A673 (cell line): ENCODE measurements around the gene SCNM1.

Source experiments
- CTCF ChIP-seq: fragments of 300-800, 200-600 bp; sonication (generic); conservative IDR thresholded peaks from 2 replicates; pipeline ENCODE4 v1.5.1; 2017; ENCODE audit warnings: low read depth, mild to moderate bottlenecking, antibody characterized with exemption, low read length, moderate library complexity, mixed read lengths
- EZH2 ChIP-seq: fragments of 200-600 bp; sonication (generic); IDR thresholded peaks from 2 replicates; pipeline ENCODE4 v1.6.1; 2017; ENCODE audit warnings: borderline replicate concordance, low read depth, mild to moderate bottlenecking, mixed read lengths, antibody characterized with exemption, low read length; ENCODE audit not compliant: poor library complexity, severe bottlenecking

GRCh38 chr1:151165281-151165737 lies 635 bp upstream of the SCNM1 start:
- TF ChIP-seq CTCF (no peak), EZH2 (no peak)
